Measurements from ENCODE around the gene ZBTB17. TPM values are rescaled to one million over a fixed set of nuclear protein-coding genes. Genes with fewer than 3 reads are reported as not detected.

Gene ZBTB17
- total and polyA plus RNA-seq, 2 of the 8 experiments (the other 6 are each of a cell fraction or from before 2014, with no cell fraction given): 24.7 to 36.2 TPM

GRCh38 chr1:15969321-15969880 is 6.5 kb downstream of the ZBTB17 start:
- no peak overlapping the region for H2BK20ac ChIP-seq (ENCODE audit: low read length)
- no peak overlapping the region for H2BK12ac ChIP-seq (ENCODE audit: low read depth, low read length)
- H3K79me1 ChIP-seq (ENCODE audit: low read depth, low read length): peaks cover 5% of the 10 kb centered on the region
- H3K36me3 ChIP-seq (ENCODE audit: control insufficient read depth in 2 of 4, insufficient read depth in 4 of 4, low read length in 3 of 4): peaks cover 0 to 16% (median 8%) of the 10 kb centered on the region in 4 experiments; a peak in 6 of 8 replicates
- no peak overlapping the region for H3K4me3 ChIP-seq (ENCODE audit: extremely low read depth in 1 of 4, insufficient read depth in 2 of 4, low read depth in 3 of 4, low read length in 4 of 4)
- DNase-seq (ENCODE audit: low read depth in 1 of 2, low spot score in 2 of 2) (no peak), FAIRE-seq (no peak)
- no peak overlapping the region for H3K23ac ChIP-seq (ENCODE audit: insufficient read length)
- H3K18ac ChIP-seq (ENCODE audit: extremely low read depth, low read length): no peak overlapping the region
- H4K91ac ChIP-seq (replicated peaks; ENCODE audit: insufficient read length, low read length): no peak overlapping the region
- no peaks in the 10 kb centered on the region for H3K4me1 ChIP-seq (replicated peaks in 1 of 4; ENCODE audit: control insufficient read depth in 3 of 4, insufficient read depth in 4 of 4, low read length in 3 of 4)
- H3K79me2 ChIP-seq (ENCODE audit: control insufficient read depth in 1 of 2, insufficient read depth in 2 of 2, low read length in 2 of 2): peaks cover 0 to 15% of the 10 kb centered on the region in 2 experiments; a peak in 2 of 4 replicates
- H3K9me3 ChIP-seq (ENCODE audit: insufficient read depth in 2 of 2, low read depth in 1 of 2, low read length in 1 of 2): peaks cover 12 to 13% of the 10 kb centered on the region in 2 experiments
- no peak overlapping the region for H4K8ac ChIP-seq (ENCODE audit: extremely low read depth, insufficient read depth, low read length)
- ChIA-PET POLR2A (ENCODE audit: partially characterized antibody) (interaction anchor here (0.9 kb wide), 1 partner anchor 29 kb away, joined by 3 read pairs; no protein-coding TSS in a partner anchor), CTCF (ENCODE audit: partially characterized antibody) (interaction anchor here (0.6 to 3.2 kb wide), 3 partner anchors 12 to 44 kb away, joined by 3 to 15 read pairs (median 4); no protein-coding TSS in a partner anchor)
- H2BK15ac ChIP-seq (ENCODE audit: low read length): no peak overlapping the region
- H2BK120ac ChIP-seq (replicated peaks; ENCODE audit: low read depth, low read length): no peak overlapping the region
- 95% methylated on average over 13 of the region's 13 CpGs; no CpG with 5 or more reads in 1 of the 2 experiments for WGBS, 2 experiments (ENCODE audit: extremely low coverage in 1 of 2, insufficient coverage in 1 of 2, insufficient read length in 1 of 2, insufficient replicate concordance in 2 of 2, low coverage in 1 of 2, low lambda C conversion rate in 2 of 2, missing lambda C conversion rate in 1 of 2)
- no peaks in the 10 kb centered on the region for H3K27me3 ChIP-seq (replicated peaks in 1 of 4; ENCODE audit: control insufficient read depth in 3 of 4, extremely low read depth in 1 of 4, insufficient read depth in 3 of 4, low read length in 3 of 4)
- no peak overlapping the region for H2AK5ac ChIP-seq (ENCODE audit: low read depth, low read length)
- H2BK5ac ChIP-seq (ENCODE audit: low read depth, low read length): no peak overlapping the region
- no peak overlapping the region for H3K4me2 ChIP-seq (ENCODE audit: insufficient read depth in 1 of 2, low read depth in 2 of 2, low read length in 2 of 2)
- no peak overlapping the region for H2AFZ ChIP-seq (ENCODE audit: low read length)
- H3K27ac ChIP-seq (ENCODE audit: low read depth, low read length): no peak overlapping the region
- H4K20me1 ChIP-seq (replicated peaks in 1 of 2; ENCODE audit: control insufficient read depth in 1 of 2, insufficient read depth in 2 of 2, low read length in 2 of 2): peaks cover 0 to 2% of the 10 kb centered on the region in 2 experiments
- H4K5ac ChIP-seq (ENCODE audit: insufficient read length, low read depth, low read length): no peak overlapping the region
- H3K9ac ChIP-seq (replicated peaks in 1 of 4; ENCODE audit: extremely low read depth in 1 of 4, low read depth in 3 of 4, low read length in 3 of 4): no peak overlapping the region
- H3K56ac ChIP-seq (replicated peaks; ENCODE audit: insufficient read length, low read depth, low read length): no peak overlapping the region
- no peak overlapping the region for H3K14ac ChIP-seq (ENCODE audit: insufficient read length)
- H3K23me2 ChIP-seq (ENCODE audit: low read depth, low read length): no peaks in the 10 kb centered on the region
- H3K4ac ChIP-seq (replicated peaks; ENCODE audit: insufficient read length, low read depth, low read length): no peak overlapping the region
- TF ChIP-seq JUND (IDR thresholded peaks at IDR 0.05; ENCODE audit: low read length): no peak
- no peak for TF ChIP-seq BRCA1 (IDR thresholded peaks at IDR 0.05; ENCODE audit: low read depth, low read length)
- TF ChIP-seq TCF12 (IDR thresholded peaks at IDR 0.05; ENCODE audit: low read depth, low read length): no peak
- no peak for TF ChIP-seq SAP30 (IDR thresholded peaks at IDR 0.05; ENCODE audit: insufficient read depth, insufficient replicate concordance, low read length)
- TF ChIP-seq RBBP5 (IDR thresholded peaks at IDR 0.05; ENCODE audit: borderline replicate concordance, low read depth, low read length): no peak
- no peak for TF ChIP-seq MAFK (IDR thresholded peaks at IDR 0.05; ENCODE audit: low read depth, low read length)
- no peak for TF ChIP-seq NRF1 (IDR thresholded peaks at IDR 0.05; ENCODE audit: low read depth, low read length)
- TF ChIP-seq TAF1 (IDR thresholded peaks at IDR 0.05; ENCODE audit: low read depth, low read length): no peak
- no peak for TF ChIP-seq HDAC2 (IDR thresholded peaks at IDR 0.05; ENCODE audit: borderline replicate concordance in 1 of 2, low read depth in 2 of 2, low read length in 2 of 2)
- no peak for TF ChIP-seq KDM4A (IDR thresholded peaks at IDR 0.05; ENCODE audit: low read depth, low read length, severe bottlenecking)
- TF ChIP-seq RFX5 (IDR thresholded peaks at IDR 0.05; ENCODE audit: borderline replicate concordance, low read depth, low read length): no peak
- TF ChIP-seq POLR2A (IDR thresholded peaks at IDR 0.05; ENCODE audit: control extremely low read depth in 1 of 2, low read depth in 2 of 2, low read length in 2 of 2): no peak
- TF ChIP-seq ASH2L (IDR thresholded peaks at IDR 0.05; ENCODE audit: low read length): no peak
- TF ChIP-seq SIX5 (IDR thresholded peaks at IDR 0.05; ENCODE audit: low read depth, low read length): no peak

Data from H1 (cell line).